ENCODE data around the gene LTBP1. TPM values are rescaled to one million over a fixed set of nuclear protein-coding genes. Genes with fewer than 3 reads are reported as not detected.
"Not testable (repeated sequence)": the region's sequence is repeated elsewhere in the genome, so short reads cannot be mapped to it uniquely, and the experiment has no call there.

The LTBP1 gene
- total RNA-seq, 1 donor from 2014 or later: 124 TPM

DNA sequence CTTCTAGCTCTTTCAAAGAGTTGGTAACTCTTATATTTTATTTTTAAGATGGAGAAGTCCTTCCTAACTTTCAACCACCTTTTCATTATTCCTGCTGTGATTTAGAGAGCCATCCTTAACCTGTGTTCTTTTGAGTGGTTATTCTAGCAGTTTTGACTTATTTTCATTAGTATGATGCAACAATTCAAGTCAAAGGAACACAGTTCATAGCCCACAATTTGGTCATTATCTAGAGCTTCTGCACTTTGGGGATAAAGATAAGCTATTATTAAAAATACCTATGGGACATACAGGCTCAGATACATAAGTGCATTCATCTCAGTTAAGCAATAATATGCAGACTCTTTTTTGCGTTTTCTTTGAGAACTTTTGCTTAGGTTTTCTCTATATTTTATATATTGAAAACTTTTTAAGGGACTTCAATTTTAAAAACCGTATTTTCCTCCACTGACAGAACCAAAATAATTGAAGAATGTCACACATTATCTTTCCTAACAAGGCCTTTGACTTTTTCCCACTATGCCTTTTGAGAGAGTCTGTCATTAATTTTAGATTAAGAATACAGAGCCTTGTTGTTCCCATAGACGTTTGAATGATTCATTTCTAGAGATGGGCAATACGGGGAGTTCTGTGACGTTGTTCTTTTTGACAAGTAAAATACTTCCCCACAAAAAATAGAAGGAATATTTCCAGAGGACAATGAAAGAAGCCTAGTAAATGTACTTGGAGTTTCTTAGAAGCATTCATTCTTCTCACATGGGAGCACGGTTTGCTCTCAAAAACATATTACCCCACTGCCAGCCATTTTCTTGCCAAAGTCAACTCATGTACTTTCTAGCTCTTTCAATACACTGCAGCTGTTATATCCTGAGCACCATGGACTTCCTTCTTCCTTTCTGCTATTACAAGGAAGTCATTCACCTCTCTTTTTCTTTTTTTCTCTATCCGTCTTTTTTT lies 486.8 kb downstream of the LTBP1 start:
- intact Hi-C loops (cut with DNase I): no loop called here
- no peak for DNase-seq (ENCODE audit: low spot score)

DNA sequence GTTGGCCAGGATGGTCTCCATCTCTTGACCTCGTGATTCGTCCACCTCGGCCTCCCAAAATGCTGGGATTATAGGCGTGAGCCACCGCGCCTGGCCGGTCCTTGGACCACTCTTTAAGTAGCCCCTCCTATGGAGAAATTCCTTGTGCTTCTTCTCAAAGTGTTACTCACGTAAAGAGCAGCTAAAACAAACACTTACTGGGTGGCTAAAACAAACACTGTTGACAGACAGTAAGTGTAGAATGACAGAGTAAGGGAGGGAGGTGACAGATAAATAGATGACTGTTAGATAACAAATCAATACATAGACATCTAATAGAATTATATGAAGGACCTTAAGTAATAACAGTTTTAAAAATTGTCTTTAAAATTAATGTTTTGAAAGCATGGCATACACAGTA lies 488.8 kb downstream of the LTBP1 start:
- no peak for DNase-seq (ENCODE audit: low spot score)
- intact Hi-C loops (cut with DNase I): loop anchor here (5.0 kb wide), 1 partner anchor 393 kb away; no protein-coding TSS in a partner anchor

DNA sequence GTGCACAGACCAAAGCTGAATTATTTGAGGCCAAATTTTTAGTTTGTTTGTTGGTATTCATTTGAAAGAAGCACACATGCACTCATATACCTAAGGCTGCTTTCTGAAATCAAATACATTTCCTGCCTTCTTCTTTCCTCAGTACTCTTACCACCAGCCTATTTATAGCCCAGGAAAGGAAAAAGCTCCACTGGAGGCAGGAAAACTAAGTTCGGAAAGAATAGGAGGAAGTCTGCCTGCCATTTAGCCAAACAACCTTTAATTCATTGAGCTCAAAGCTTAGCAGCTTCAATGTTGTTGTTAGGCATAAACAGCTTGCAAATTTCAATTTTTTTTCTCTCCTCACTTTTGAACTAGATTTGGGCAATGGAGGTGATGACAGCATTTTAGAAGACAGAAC lies 489.3 kb downstream of the LTBP1 start:
- intact Hi-C loops (cut with DNase I): loop anchor here (5.0 kb wide), 1 partner anchor 394 kb away; no protein-coding TSS in a partner anchor
- no peak for DNase-seq (ENCODE audit: low spot score)

DNA sequence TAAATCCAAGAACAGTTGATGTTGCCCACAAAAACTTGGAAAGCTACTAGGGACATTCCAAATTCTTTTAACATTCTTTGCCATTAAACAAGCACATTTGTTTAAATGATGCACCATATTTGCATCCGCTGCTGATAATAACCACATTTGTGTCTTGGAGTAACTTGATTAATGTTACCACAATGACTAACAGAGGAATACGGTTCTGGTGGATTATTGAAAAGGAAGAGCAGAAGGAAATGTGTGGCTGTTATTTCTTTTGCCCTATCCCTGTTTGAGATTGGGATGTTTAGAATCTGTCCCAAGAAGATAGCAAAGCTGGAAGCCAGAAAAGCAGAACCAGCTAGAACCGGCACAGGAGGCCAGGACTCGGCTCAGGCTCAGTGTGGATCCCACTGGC lies 490.5 kb downstream of the LTBP1 start:
- no peak for DNase-seq (ENCODE audit: low spot score)
- intact Hi-C loops (cut with DNase I): loop anchor here (5.0 kb wide), 1 partner anchor 395 kb away; no protein-coding TSS in a partner anchor

DNA sequence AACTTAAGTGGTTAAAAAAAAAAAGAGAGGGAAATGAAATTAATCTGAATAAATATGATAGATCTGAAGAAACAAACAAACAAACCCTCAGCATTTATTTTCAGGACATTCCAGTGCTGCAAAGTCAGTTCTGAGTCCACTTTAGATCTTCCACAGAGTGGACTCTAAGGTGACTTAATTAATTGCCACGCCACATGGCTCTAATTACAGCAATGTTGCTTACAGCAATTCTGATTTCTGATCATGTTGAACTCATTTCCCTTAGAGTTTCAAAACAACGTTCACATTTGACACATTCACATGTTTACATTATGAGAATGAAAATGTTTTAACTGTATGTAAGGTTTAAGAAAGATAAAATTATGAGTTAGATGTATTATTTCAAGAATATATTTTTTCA lies 491.1 kb downstream of the LTBP1 start:
- intact Hi-C loops (cut with DNase I): loop anchor here (5.0 kb wide), 1 partner anchor 396 kb away; no protein-coding TSS in a partner anchor

DNA sequence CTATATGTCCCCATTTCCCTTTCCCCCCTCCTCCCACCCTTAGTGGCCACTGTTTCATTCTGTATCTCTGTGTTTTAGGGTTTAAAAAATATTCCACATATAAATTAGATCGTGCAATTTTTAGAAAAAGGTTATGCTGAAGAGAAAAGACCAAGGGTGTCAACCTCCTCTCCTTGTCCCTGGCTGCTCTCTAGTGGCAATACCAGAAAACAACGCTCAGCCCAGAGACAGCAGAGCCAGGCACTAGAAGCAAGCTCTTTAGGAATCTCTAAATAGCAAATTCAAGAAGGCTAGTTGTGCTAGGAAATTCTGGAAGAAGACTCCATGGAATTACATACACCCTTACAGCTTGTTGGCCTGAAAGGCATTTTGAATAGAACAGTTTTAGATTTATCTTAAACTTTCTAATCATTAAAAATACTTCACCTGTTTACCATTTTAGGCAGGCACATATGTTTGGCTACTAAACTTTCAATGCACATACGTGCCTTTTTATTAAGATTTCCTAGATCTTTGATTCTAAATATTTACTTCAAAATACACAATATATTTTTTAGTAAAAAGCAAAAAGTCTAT lies 494.6 kb downstream of the LTBP1 start:
- no peak for DNase-seq (ENCODE audit: low spot score)
- intact Hi-C loops (cut with DNase I): loop anchor here (1.0 to 5.0 kb wide), 3 partner anchors 28 to 495 kb away; partner anchors contain the start of genes LTBP1 and RASGRP3

More for the DNA sequence above, 491.1 kb downstream of the LTBP1 start:
- DNase-seq (ENCODE audit: low spot score): no peak

DNA sequence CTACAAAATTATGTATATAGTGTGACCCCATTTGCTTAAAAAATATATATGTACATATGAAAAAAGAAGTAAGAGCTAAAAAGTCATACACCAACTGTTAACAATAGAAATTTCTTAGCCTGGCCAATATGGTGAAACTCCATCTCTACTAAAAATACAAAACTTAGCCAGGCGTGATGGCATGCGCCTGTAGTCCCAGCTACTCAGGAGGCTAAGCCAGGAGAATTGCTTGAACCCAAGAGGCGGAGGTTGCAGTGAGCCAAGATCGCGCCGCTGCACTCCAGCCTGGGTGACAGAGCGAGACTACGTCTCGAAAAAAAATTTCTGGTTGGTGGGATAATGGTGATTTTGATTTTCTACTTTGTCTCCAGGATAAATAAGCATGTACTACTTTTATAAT lies 495.3 kb downstream of the LTBP1 start:
- intact Hi-C loops (cut with DNase I): loop anchor here (5.0 kb wide), 1 partner anchor 35 kb away; the partner anchor contains the start of gene RASGRP3
- DNase-seq (ENCODE audit: low spot score): not testable (repeated sequence)

DNA sequence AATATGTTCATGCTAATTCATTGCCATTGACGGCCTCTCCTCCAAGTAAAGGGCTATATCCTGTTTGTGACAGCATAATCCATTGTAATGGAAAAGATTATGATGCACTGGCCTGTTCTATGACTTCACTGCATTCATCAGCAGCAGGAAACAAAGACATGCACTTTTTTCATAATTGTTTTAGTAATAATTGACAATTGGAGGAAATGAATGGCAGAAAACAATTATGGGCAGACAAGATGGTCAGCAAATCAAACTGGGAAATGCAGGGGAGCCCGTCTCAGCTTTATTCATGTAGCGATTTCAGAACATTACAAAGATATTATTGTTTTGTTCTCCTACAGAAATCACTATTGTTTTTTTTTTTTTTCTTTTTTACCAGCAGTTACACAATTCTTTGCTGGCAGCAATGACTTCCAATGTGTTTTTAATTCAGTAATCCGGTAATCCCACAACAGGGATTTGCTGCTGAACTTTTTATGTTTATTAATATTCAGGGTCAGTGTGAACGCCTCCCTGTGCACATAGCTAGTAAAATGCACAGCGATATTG lies 495.9 kb downstream of the LTBP1 start:
- intact Hi-C loops (cut with DNase I): loop anchor here (5.0 kb wide), 1 partner anchor 35 kb away; the partner anchor contains the start of gene RASGRP3
- DNase-seq (ENCODE audit: low spot score): no peak

DNA sequence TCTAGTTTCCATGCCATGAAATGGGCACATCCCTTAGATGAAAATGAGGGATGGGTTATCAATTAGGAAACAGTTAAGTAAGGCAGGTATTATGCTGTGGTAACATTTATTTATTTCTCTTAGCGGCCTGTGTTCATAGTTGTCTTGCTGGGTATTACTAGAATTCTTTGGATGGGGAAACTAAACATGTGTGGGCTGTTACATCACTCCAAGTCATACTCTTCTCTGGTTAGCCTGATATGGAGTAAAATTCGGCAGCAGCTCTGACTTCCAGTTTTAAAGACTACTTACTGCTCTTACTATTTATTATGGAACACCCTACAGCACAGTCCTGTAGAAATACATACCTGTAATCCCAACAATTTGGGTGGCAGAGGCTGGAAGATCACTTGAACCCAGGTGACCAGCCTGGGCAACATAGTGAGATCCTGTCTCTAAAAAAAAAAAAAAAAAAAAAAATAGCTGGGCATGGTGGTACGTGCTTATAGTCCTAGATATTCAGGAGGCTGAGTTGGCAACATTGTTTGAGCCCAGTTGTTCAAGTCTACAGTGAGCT lies 496.6 kb downstream of the LTBP1 start:
- intact Hi-C loops (cut with DNase I): loop anchor here (5.0 kb wide), 1 partner anchor 34 kb away; the partner anchor contains the start of gene RASGRP3
- DNase-seq (ENCODE audit: low spot score): no peak

DNA sequence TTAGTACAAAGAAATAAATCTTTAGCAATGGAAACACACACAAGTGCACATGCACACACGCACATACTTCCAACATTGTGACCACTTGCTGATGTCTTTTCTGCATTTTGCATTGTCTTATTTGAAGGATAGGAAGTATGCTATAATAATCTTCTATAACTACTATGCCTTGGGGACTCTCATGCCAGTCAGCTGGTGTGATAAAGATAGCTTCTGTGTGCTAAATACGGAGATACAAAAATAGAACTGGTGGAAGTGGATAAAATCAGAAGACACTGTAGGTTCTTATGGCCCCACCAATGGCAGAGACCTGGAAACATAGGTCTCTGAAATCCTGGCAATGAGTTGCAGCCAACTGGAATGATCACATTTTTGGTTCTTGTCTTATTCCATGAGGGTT lies 498.2 kb downstream of the LTBP1 start:
- no peak for DNase-seq (ENCODE audit: low spot score)
- intact Hi-C loops (cut with DNase I): loop anchor here (5.0 kb wide), 1 partner anchor 32 kb away; the partner anchor contains the start of gene RASGRP3

DNA sequence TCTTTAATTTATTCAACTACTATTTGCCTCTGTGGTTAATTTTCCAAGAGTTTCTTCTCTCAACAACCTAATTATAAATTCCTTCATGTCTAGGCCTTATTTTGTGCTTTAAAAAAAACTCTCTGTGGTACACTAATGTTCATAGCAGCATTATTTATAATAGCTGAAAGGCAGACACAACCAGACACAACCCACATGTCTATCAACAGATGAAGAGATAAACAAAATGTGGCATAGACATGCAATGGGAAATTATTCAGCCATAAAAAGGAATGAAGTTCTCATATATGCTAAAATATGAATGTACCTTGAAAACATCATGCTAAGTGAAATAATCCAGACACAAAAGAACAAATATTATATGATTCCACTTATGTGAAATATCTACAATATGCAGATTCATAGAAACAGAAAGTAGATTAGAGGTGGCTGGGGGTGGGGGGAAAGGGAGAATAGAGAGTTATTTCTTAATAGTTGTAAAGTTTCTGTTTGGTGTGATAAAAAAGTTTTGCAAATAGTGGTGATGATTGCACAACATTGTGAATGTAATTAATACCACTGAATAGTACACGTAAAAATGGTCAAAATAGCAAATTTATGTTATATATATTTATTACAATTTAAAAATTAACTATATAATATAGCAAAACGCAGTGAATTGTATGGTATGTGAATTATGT lies 501.6 kb downstream of the LTBP1 start:
- DNase-seq (ENCODE audit: low spot score): no peak
- intact Hi-C loops (cut with DNase I): no loop called here

Small RNA genes lying within 50 kb of the gene (microRNA-seq; reads per million reads assigned to microRNA genes)
- not detected for gene MIR4430
